Globus pallidus (tissue), 1 donor: ENCODE results near the gene MTCL3.

Experiments
- DNase-seq: peaks from one replicate; pipeline ENCODE4 v3.0.0-alpha.2; 2015; ENCODE audit warnings: low spot score

Gene MTCL3

GRCh38 chr6:127515234-127515793 is 3.8 kb downstream of the MTCL3 start:
- DNase-seq: peak; percentile 59

- peak; percentile 58 for DNase-seq
These were observed 4.3 kb downstream of the MTCL3 start for GRCh38 chr6:127514773-127515227.

GRCh38 chr6:127514179-127514772 is 4.9 kb downstream of the MTCL3 start:
- DNase-seq: peak; percentile 11

- DNase-seq: no peak
These were observed 5.7 kb downstream of the MTCL3 start for GRCh38 chr6:127513425-127513824.

GRCh38 chr6:127510876-127511275 is 8.3 kb downstream of the MTCL3 start:
- no peak for DNase-seq

- no peak for DNase-seq
These were observed 12.2 kb downstream of the MTCL3 start for GRCh38 chr6:127506894-127507293.

GRCh38 chr6:127503022-127503421 is 16.1 kb downstream of the MTCL3 start:
- no peak for DNase-seq

GRCh38 chr6:127497410-127497809 is 21.7 kb downstream of the MTCL3 start:
- no peak for DNase-seq

GRCh38 chr6:127496471-127496870 is 22.7 kb downstream of the MTCL3 start:
- no peak for DNase-seq

- DNase-seq: no peak
These were observed 24.8 kb downstream of the MTCL3 start for GRCh38 chr6:127494240-127494767.

- no peak for DNase-seq
These were observed 29.9 kb downstream of the MTCL3 start for GRCh38 chr6:127489248-127489647.

- peak; percentile 26 for DNase-seq
These were observed 32.2 kb downstream of the MTCL3 start for GRCh38 chr6:127486934-127487333.

GRCh38 chr6:127484212-127484863 is 34.8 kb downstream of the MTCL3 start:
- peak; percentile 35 for DNase-seq

- DNase-seq: no peak
These were observed 35.6 kb downstream of the MTCL3 start for GRCh38 chr6:127483399-127484055.

GRCh38 chr6:127482325-127482724 is 36.8 kb downstream of the MTCL3 start:
- DNase-seq: no peak

GRCh38 chr6:127481628-127482027 is 37.5 kb downstream of the MTCL3 start:
- no peak for DNase-seq

GRCh38 chr6:127481111-127481510 is 38.0 kb downstream of the MTCL3 start:
- DNase-seq: no peak

GRCh38 chr6:127477658-127478057 is 41.5 kb downstream of the MTCL3 start:
- DNase-seq: no peak

GRCh38 chr6:127475823-127476176 is 43.3 kb downstream of the MTCL3 start:
- no peak for DNase-seq

- DNase-seq: no peak
These were observed 43.9 kb downstream of the MTCL3 start for GRCh38 chr6:127475135-127475822.

GRCh38 chr6:127471379-127472255 is 47.5 kb downstream of the MTCL3 start:
- DNase-seq: no peak
